CD4-positive, alpha-beta T cell treated with Interleukin-17A for 4 hours (primary cell): ENCODE results near the gene NCOA3.
"Not testable (repeated sequence)": the region's sequence is repeated elsewhere in the genome, so short reads cannot be mapped to it uniquely, and the experiment has no call there.

Experiments
- DNase-seq: peaks from one replicate; pipeline ENCODE4 v3.0.0-alpha.2; 2020; ENCODE audit warnings: mixed read lengths

The NCOA3 gene

DNA sequence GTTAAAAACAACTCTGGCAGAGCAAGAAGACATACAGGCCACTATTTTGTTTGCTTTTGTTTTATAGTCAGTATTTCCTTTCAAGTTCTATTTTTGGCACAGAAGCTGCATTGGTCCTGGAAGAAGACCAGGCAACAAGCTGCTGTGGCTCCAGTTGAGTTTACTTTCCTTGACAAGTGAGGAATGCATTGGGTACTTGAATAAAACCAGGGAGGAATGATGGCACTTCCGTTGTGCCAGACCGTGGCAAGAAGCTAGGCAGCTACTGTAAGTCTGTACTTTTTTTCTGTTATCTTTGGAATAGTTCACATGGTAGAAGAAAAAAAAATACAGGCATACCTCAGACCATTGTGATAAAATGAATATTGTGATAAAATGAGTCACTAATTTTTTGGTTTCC lies 66.3 kb downstream of the NCOA3 start:
- DNase-seq = no peak

DNA sequence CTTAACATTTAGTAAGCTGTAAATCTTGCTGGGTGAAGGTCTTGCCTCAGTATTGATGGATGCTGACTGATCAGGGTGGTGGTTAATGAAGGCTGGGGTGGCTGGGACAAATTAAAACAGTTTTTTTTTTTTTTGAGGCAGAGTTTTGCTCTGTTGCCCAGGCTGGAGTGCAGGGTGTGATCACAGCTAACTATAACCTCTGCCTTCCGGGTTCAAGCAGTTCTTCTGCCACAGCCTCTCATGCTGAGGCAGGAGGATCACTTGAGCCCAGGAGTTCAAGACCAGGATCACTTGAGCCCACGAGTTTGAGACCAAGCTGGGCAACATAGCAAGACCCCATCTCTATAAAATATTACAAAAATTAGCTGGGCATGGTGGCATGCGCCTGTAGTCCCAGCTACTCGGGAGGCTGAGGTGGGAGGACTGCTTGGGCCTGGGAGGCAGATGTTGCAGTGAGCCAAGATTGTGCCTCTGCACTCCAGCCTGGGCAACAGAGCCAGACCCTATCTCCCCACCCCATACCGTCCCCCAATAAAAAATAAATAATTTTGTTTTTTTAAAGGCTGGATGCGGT lies 67.2 kb downstream of the NCOA3 start:
- DNase-seq = no peak

DNA sequence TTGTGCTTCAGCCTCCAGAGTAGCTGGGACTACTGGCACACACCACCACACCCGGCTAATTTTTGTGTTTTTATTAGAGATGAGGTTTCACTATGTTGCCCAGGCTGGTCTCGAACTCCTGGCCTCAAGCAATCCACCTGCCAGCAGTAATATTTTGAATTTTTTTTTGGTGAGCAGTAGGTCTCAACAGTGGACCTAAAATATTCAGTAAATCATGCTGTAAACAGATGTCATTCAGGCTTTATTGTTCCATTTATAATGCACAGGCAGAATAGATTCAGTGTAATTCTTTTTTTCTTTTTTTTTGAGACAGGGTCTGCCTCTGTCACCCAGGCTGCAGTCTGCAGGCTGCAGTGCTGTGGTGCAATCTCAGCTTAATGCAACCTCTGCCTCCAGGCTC lies 69.7 kb downstream of the NCOA3 start:
- no peak for DNase-seq

DNA sequence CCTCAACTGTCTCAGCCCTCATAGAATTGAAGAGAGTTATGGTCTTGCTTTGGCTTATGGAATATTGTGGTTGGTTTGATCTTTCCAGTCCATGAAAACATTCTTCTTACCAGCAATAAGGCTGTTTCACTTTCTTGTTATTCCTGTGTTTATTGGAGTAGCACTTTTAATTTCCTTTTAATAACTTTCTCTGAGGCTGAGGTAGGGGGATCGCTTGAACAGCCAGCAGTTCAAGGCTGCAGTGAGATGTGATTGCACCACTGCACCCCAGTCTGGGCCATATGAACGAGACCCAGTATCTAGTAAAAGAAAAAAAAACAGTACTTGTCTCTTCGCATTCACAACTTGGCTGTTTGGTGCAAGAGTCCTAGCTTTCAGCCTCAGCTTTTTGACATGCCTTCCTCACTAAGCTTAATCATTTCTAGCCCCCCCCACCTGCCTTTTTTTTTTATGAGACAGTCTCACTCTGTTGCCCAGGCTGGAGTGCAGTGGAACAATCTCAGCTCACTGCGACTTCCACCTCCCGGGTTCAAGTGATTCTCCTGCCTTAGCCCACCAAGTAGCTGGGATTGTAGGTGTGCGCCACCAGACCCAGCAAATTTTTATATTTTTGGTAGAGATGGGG lies 70.5 kb downstream of the NCOA3 start:
- DNase-seq = no peak

DNA sequence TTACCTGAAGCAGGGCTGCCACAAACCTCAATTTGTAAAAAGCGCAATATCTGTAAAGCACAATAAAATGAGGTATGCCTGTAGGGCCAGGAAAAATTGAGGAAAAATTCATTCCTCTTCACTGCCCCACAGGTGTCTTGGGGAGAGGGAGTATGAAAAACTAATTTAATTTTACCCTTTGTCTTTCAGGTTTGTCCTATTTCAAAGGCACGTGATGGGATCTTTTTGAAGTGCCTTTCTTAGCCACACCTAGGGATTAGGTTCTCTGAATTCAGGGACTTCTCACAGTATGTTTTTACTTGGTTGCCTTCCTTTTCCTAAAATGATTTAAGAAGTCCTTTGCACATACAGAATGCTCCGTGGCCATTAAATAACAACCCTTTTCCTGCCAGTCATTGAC lies 71.9 kb downstream of the NCOA3 start:
- DNase-seq = no peak

DNA sequence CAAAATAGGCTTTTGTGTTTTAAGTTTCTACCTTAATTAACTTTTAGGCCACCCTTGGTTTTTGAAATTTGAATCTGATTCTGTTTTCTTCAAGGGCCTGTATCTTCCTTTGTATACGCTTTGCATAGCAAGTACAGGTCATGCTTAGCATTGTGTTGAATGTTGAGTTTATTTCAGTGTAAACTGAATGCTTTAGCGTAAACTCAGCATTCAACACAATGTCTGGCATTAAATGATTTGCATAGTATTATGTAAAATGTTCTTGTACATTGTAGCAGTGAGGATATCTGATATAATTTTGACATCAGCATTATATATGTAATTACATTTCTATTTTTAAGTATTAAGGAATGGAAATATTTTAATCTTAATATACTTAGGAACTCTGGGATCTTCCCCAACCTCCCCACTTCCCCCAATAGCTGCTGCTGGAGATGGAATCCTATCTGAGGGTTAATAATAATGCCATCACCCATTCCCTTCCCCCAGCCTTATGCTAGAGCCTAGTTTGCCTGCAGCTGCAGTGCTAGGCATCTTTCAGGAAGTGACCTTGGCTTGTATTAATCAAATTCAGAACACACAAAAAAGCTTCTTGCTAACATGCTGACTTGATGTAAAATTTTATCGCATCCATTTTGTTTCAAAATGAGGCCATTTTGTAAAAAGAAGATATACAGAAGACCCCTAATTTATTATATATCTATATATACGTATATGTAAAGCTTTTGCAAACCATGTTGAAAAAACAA lies 73.1 kb downstream of the NCOA3 start:
- DNase-seq = no peak

DNA sequence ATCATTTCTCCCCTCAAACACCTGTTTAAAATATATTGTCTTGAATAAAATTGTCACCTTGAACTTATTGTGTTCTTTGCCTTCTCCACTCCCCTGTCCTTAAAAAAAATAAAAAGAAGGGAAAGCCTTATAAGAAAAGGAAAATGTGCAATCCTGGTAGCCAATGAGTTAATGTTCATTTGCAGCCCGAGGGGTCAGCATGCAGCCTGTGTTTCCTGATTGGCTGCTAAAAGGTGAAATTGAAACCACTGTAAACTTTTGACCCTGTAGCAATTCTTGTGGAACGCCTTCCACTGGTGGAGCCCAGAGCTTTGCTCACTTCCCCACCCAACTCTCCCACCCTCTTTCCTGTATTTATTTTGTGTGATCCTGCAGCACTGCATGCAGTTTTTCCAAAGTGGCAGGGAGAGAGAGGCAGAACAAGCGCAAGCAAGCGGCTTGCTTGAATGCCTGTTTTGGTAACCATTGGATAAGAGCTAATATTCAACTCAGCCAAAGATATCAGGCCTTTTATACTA lies 74.9 kb downstream of the NCOA3 start:
- DNase-seq = no peak

DNA sequence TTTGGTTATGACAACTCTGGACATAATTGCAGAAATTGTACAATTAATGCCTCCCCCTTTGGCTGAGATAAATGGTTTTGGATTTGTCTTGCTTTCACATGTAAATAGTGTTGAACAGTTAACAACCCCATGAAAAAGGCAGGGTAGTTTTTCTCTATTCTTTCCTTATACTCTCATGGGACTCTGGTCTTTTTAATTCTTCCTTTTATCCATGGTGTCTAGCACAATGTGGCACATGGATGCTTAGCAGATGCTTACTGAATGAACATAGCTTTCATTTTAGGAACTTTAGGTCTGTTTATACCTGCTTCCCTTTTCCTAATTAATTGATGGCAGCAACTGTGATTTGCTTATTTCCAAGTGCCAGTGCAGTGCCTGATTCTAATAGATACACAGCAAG lies 75.6 kb downstream of the NCOA3 start:
- DNase-seq = no peak

DNA sequence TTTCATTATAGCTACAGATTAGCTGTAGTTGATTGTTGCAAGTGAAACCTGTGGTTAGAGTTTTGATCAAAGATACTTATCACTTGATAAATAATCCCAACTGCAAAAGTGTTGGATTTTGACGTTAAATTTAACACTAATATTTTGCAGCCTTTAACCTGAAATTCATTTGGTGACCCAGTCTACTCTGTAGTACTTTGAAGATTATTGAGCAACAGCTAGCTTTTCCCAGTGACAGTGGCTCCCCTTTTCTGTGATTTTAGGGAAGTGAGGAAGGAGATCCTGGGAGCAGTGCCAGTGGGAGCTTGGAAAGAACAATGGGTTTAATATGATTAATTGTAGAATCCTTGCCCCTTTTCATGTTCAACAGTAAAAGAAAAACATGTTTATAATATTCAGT lies 76.9 kb downstream of the NCOA3 start:
- no peak for DNase-seq

DNA sequence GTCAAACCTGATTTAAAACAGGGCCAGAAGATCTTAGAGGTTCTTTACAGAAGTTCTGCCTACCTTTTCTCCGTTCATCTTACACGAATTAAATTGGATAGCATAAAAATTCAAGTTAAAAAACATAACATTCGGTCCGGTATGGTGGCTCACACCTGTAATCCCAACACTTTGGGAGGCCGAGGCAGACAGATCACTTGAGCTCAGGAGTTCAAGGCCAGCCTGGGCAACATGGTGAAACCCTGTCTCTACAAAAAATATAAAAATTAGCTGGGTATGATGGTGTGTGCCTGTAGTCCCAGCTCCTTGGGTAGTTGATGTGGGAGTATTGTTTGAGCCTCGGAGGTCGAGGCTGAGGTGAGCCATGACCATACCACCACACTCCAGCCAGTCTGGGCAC lies 79.0 kb downstream of the NCOA3 start:
- DNase-seq = not testable (repeated sequence)

DNA sequence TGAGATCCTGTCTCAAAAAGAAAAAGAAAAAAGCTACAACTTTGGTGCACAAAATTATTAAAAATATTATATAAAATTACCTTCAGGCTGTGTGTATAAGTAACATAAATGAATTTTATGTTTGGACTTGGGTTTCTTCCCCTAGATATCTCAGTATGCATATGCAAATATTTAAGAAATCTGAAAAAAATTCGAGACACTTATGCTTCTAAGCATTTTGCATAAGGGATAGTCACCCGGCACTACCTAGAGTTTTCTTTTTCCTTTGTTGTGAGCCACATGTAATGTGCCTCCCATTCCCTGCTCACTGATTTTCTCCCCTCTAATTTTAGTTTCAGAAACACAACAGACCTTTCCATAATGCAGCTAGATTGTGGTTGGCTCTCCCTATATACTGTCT lies 79.4 kb downstream of the NCOA3 start:
- DNase-seq = no peak

DNA sequence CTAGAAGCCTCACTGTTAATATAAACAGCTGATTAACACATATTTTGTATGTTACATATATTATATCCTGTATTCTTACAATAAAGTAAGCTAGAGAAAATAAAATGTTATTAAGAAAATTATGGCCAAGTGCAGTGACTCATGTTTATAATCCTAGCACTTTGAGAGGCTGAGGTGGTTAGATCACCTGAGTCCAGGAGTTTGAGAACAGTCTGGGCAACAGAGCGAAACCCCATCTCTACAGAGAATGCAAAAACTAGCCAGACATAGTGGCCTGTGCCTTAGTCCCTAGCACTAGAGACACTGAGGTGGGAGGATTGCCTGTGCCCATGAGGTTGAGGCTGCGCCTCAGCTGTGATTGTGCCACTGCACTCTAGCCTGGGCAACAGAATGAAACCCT lies 81.9 kb downstream of the NCOA3 start:
- no peak for DNase-seq

DNA sequence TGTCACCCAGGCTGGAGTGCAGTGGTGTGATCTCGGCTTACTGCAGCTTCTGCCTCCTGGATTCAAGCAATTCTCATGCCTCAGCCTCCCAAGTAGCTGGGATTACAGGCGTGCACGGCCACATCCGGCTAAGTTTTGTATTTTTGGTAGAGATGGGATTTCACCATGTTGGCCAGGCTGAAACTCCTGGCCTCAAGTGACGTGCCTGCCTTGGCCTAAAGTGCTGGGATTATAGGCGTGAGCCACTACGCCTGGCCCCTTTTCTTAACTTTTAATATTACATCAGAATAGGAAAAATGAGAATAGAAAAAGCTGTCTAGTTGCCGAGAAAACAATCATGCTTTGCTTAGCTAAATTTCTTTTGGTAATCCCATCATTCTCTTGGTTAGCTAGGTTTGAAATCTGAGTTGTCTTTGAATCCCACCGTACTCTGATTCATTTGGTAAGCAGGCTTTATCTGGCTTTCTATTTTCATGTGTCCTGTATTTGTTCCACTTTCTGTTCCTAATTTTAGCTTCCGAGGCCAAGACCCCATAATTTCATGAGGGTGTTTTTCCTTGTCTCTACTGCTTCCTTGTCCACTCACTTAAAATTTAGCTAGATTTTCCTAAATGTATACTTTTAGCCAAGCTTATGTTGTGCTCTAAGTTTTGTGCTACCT lies 83.5 kb downstream of the NCOA3 start:
- DNase-seq = no peak

DNA sequence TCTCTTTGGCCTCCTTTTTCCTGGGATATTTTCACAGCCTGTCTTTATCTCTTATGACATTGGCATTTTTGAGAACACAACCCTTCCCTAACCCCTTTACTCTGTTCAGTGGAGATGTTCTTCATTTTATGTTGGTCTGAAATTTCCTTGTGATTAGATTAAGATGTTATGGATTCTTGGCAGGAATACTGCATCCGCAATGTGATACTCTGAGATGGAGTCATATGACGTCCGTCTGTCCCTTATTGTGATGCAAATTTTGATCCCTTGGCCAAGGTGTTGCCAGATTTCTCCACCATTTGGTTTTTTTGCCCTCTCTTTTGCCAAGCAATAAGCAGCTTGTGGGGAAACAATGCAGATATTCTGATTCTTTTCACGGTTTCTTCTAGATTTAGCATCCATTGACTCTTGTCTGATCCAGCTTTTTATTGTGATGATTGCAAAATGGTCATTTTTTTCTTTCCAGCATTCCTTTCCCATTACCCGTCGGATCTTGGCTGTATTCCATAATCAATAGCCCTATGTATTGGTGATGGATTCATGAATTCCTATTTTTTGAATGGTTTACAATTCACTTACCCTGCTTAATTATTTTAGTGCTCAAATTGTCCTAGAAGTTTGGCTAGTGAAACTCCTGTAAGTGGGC lies 85.1 kb downstream of the NCOA3 start:
- no peak for DNase-seq

DNA sequence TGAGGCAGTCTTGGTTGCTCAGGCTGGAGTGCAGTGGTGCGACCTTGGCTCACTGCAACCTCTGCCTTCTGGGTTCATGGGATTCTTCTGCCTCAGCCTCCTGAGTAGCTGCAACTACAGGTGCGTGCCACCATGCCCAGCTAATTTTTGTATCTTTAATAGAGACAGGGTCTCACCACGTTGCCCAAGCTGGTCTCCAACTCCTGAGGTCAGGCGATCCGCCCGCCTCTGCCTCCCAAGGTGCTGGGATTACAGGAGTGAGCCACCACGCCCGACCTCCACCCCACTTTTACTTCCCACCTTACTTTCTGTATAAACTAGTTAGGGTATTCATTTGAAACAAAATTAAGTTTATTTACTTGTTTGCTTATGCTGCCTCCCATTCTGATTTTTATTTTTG lies 86.5 kb downstream of the NCOA3 start:
- no peak for DNase-seq

DNA sequence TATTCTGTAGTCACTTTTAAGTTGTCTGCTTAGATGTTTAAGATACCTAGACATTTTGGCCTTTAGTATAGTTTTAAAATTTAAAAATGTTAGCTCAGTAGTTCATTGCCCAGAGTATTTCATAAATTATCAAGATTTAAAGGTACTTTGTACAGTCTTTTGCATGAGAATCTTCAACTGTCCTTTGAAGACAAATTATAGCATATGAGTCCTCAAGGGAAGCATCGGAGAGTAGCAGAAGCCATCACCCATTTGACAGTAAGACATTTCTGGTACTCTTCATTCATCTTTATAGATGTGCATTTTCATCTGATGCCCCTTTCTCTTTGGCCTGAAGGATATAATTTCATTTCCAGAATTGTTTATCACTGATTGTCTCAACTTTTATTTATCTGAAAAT lies 89.5 kb downstream of the NCOA3 start:
- no peak for DNase-seq

DNA sequence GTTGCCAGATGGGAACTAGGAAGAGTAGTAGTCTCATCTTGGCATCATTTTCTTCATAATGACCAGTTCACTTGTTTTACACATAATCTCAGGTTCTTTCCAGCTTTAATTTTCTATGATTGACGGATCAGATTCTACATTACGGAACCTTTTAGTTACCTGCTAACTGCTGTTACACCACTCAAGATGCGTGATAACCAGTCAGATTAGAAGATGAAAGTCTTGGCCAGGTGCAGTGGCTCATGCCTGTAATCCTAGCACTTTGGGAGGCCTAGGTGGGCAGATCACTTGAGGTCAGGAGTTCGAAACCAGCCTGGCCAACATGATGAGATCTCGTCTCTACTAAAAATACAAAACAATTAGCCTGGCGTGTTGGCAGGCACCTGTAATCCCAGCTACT lies 92.5 kb downstream of the NCOA3 start:
- DNase-seq = no peak

DNA sequence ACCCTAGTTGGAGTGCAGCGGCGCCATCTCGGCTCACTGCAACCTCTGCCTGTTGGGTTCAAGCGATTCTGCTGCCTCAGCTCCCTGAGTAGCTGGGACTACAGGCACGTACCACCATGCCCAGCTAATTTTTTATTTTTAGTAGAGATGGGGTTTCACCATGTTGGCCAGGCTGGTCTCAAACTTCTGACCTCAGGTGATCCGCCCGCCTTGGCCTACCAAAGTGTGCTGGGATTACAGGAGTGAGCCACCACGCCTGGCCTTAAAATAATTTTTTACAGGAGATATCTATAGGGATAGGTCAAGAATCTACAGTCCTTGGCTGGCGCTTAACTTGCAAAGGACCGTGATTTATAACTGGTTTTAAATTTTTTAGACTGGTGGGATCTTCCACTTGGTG lies 93.5 kb downstream of the NCOA3 start:
- not testable (repeated sequence) for DNase-seq

DNA sequence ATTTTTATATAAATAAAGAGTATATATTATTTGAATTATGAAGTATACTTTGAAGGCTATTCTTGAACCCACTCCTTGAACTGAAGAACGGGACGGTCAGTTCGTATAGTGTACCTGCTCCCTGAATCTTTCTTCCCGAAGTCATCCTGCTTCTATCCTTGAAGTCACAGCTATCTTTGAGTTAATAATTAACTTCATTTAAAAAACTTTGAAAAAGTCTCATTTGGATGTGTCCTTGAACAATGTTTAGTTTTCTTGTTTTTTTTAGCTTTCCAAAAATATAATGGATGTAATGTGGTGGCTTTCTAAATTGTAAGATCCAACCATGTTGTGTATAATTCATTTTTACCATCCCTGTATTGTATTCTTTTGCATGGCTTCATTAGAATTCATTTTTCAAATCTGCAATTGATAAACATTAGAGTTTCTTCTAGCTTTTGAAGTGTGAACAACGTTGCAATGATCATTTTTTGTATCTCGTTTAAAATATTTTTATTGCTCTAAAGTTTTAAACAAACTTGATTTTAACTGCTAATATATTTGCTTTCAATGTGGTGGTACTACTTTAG lies 94.4 kb downstream of the NCOA3 start:
- DNase-seq = no peak

DNA sequence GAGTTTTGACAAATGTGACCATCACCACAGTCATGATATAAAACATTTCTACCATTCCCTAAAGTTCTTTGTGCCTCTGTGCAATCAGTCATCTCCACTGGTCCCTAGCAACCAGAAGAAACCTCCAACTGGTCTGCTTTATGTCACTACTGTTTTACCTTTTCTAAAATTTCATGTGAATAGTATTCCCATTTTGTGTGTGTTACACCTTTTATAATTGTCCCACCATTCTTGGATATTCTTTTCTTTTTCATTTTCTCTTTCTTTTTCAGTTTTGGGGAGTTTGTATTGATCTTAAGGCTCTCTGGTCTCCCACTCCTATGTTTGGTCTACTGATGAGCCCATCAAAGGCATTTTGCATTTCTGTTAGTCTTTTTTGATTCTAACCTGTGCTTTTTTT lies 95.4 kb downstream of the NCOA3 start:
- DNase-seq = no peak

DNA sequence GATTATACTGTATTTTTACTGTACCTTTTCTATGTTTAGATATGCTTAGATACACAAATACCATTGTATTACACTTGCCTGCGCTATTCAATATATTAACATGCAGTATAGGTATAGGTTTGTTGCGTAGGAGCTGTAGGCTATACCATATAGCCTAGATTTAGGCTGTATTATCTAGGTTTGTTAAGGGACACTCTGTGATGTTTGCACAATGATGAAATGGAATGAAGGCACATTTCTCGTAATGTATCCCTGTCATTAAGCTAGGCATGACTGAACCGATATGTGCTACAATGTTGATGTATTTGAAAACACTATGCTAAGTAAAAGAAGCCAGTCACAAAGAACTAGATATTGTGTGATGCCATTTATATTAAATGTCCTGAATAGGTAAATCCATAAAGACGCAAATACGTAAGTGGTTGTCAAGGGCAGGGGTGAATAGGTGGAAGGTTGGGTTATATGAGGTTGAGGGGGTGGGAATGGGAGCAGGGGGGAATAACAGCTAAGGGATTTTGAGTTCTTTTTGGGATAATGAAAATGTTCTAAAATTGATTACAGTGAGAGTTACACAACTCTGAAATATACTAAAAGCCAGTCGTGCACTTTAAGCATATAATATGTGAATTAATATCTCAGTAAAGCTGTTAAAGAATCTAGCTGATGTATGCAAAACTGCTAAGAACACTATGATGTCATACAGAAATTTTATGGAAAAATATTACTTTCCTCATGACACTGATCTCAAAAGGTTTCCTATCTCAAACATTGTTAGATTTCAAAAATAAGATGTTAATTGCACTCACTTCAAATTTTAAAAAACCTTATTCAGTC lies 97.4 kb downstream of the NCOA3 start:
- no peak for DNase-seq

DNA sequence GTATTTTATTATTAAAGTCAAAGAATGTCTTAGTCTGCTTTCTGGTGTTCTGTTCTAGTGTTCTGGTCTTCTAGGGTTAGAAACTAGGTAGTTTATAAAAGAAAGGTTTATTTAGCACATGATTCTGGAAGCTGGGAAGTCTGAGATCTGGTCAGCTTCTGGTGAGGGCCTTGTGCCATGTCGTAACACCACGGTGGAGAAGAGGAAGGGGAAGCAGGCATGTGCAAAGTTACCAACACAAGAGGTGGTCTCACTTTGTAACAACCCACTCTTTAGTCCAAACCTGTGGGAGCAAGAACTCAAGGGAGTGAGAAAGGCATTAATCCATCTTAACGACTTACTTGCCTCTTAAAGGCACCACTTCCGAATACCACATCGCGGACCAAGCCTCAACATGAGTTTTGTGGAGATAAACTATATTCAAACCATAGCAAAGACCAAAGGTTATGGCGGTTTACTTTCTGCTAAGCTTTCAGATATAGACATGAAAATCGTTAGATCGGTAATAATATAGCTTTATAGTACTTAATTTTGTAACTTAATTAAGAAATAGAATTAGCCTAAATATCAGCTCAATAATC lies 99.4 kb downstream of the NCOA3 start:
- no peak for DNase-seq
